AG04449 (cell line): Measurements from ENCODE around the gene SULT4A1.

ENCODE experiments used
- CTCF ChIA-PET: fragments of 350-600 bp; formaldehyde crosslinking; extraction: SDS; loops from one replicate; lab custom pipeline; 2021; ENCODE audit warnings: antibody characterized with exemption; lab: Yijun Ruan, JAX
- POLR2A ChIA-PET: fragments of 400-600, 350-600 bp; formaldehyde crosslinking; extraction: SDS; loops from one replicate; lab custom pipeline; 2020; ENCODE audit warnings: antibody characterized with exemption, inconsistent platforms; lab: Yijun Ruan, JAX
- DNase-seq: peaks from one replicate; pipeline ENCODE4 v3.0.0-alpha.2; 2010; ENCODE audit warnings: low read depth, low spot score
- H3K4me3 ChIP-seq: 2 replicates; pipeline ENCODE4 v1.5.1; 2011; ENCODE audit warnings: low read depth, mild to moderate bottlenecking, control low read depth, low read length
- TF ChIP-seq, protein P1 (sequence below): IDR thresholded peaks from one replicate; pipeline ENCODE4 v1.5.1; 2011; ENCODE audit warnings: mild to moderate bottlenecking, moderate library complexity, low read length, control low read depth, inconsistent platforms; ENCODE audit not compliant: insufficient read depth; ENCODE audit errors: missing control alignments

Gene SULT4A1

GRCh38 chr22:43824724-43825420 lies 37.4 kb downstream of the SULT4A1 start:
- no peak overlapping the region for H3K4me3 ChIP-seq
- no peak for DNase-seq
- TF ChIP-seq, protein P1, sequence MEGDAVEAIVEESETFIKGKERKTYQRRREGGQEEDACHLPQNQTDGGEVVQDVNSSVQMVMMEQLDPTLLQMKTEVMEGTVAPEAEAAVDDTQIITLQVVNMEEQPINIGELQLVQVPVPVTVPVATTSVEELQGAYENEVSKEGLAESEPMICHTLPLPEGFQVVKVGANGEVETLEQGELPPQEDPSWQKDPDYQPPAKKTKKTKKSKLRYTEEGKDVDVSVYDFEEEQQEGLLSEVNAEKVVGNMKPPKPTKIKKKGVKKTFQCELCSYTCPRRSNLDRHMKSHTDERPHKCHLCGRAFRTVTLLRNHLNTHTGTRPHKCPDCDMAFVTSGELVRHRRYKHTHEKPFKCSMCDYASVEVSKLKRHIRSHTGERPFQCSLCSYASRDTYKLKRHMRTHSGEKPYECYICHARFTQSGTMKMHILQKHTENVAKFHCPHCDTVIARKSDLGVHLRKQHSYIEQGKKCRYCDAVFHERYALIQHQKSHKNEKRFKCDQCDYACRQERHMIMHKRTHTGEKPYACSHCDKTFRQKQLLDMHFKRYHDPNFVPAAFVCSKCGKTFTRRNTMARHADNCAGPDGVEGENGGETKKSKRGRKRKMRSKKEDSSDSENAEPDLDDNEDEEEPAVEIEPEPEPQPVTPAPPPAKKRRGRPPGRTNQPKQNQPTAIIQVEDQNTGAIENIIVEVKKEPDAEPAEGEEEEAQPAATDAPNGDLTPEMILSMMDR, result no peak
- ChIA-PET CTCF (no interaction called here), POLR2A (no interaction called here)

DNA sequence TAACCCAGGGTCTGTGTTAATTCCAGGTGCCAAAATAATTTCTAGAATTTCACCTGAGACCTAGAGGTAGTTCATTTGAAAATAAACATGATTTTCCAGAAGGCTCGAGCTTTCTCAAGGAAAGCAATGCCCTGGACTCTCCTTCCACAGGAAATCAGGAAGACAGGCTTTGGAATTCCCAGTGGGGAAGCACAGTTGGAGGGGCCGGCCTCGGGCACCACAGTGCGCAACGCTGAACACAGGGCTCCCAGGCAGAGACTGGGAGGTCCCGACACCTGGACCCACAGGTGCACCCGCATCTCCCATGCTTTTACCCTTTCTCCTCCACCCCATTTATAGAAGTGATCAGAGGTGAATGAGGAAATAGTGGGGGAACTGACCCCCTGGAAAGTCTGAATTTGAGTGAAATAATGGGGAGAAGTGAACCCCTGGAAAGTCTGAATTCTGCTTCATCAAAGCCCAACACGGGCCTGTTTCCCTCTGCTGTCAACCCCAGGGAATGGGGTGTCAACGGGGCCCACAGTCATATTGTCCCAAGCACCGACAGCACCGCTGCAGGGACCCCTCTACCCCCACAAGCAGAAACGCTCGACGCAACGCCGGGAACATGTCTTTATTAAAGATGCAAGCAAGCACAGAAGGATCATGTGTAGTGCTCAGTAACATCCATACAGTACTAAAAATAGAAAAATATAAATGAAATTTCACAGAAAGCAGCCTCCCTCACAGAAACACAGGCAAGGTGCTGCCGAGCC lies 38.2 kb downstream of the SULT4A1 start:
- CTCF ChIA-PET, result no interaction called here
- H3K4me3 ChIP-seq, result no peak overlapping the region
- no peak for DNase-seq
- POLR2A ChIA-PET, result no interaction called here
- TF ChIP-seq, protein P1, result no peak

- H3K4me3 ChIP-seq, result no peak overlapping the region
- ChIA-PET POLR2A (no interaction called here), CTCF (no interaction called here)
- TF ChIP-seq, protein P1, result no peak
- DNase-seq, result no peak
These were observed 38.9 kb downstream of the SULT4A1 start for GRCh38 chr22:43823353-43823908.

GRCh38 chr22:43821606-43822425 lies 40.5 kb downstream of the SULT4A1 start:
- CTCF ChIA-PET, result no interaction called here
- TF ChIP-seq, protein P1, result no peak
- POLR2A ChIA-PET, result no interaction called here
- no peak for DNase-seq
- no peak overlapping the region for H3K4me3 ChIP-seq

GRCh38 chr22:43820651-43821305 lies 41.5 kb downstream of the SULT4A1 start:
- ChIA-PET CTCF (no interaction called here), POLR2A (no interaction called here)
- no peak for DNase-seq
- TF ChIP-seq, protein P1, result no peak
- H3K4me3 ChIP-seq, result no peak overlapping the region
